ENCODE measurements around the gene TTC9C. TPM values are rescaled to one million over a fixed set of nuclear protein-coding genes. Genes with fewer than 3 reads are reported as not detected.

TTC9C gene
- total RNA-seq, 1 experiment from 2014 or later: 37.4 TPM

- Histone ChIP-seq H3K4me1 (ENCODE audit: insufficient read depth, low read length) (peaks cover 9% of the 10 kb centered on the region), H3K27me3 (ENCODE audit: low read length) (no peaks in the 10 kb centered on the region), H3K36me3 (ENCODE audit: low read depth, low read length) (peaks cover 40% of the 10 kb centered on the region), H4K20me1 (ENCODE audit: low read length) (peaks cover 46% of the 10 kb centered on the region), H3K4me2 (ENCODE audit: low read length) (peak overlapping the region; percentile 88), H3K27ac (ENCODE audit: low read length) (no peak overlapping the region), H2AFZ (ENCODE audit: low read length) (no peak overlapping the region), H3K9ac (ENCODE audit: low read length) (peak overlapping the region; percentile 85), H3K9me3 (ENCODE audit: low read length) (no peaks in the 10 kb centered on the region), H3F3A (ENCODE audit: low read length, unreplicated experiment) (no peaks in the 10 kb centered on the region), H3K79me2 (ENCODE audit: low read length) (peaks cover 83% of the 10 kb centered on the region), H3K9me2 (replicated peaks; ENCODE audit: low read length) (no peaks in the 10 kb centered on the region), H3K4me3 (ENCODE audit: low read length) (peak overlapping the region; percentile 91)
- POLR2A ChIA-PET (ENCODE audit: unreplicated experiment): interaction anchor here (0.7 kb wide), 3 partner anchors 48 to 135 kb away, joined by 3 to 5 read pairs (median 4); no protein-coding TSS in a partner anchor
- intact Hi-C loops (cut with micrococcal nuclease): loop anchor here (2.0 to 10.0 kb wide), 4 partner anchors 48 to 1459 kb away; partner anchors contain the start of genes SLC3A2, STIP1 and UBXN1
- no peak for ATAC-seq
- TF ChIP-seq EZH2 (IDR thresholded peaks at IDR 0.05; ENCODE audit: low read length, unreplicated experiment): no peak
- no peak for TF ChIP-seq CTCF (conservative IDR thresholded peaks at IDR 0.05; ENCODE audit: low read depth, low read length)
- no peak for TF ChIP-seq EZH2phosphoT487 (IDR thresholded peaks at IDR 0.05; ENCODE audit: borderline replicate concordance, low read length)
- peak; percentile 40 for DNase-seq
- TSS peak; percentile 35 for BruUV-seq (replicated peaks)
- CTCF ChIA-PET: no interaction called here
These were observed 2.6 kb upstream of the TTC9C start for GRCh38 chr11:62725646-62726045.

- Histone ChIP-seq H3K4me1 (ENCODE audit: insufficient read depth, low read length) (peaks cover 9% of the 10 kb centered on the region), H3K9ac (ENCODE audit: low read length) (peak overlapping the region; percentile 85), H3K36me3 (ENCODE audit: low read depth, low read length) (peaks cover 33% of the 10 kb centered on the region), H3K4me3 (ENCODE audit: low read length) (peak overlapping the region; percentile 91), H4K20me1 (ENCODE audit: low read length) (peaks cover 46% of the 10 kb centered on the region), H3K79me2 (ENCODE audit: low read length) (peaks cover 82% of the 10 kb centered on the region), H3K27me3 (ENCODE audit: low read length) (no peaks in the 10 kb centered on the region), H3K27ac (ENCODE audit: low read length) (peak overlapping the region; percentile 90), H3K9me3 (ENCODE audit: low read length) (no peaks in the 10 kb centered on the region), H3K4me2 (ENCODE audit: low read length) (peak overlapping the region; percentile 88), H3F3A (ENCODE audit: low read length, unreplicated experiment) (no peaks in the 10 kb centered on the region), H2AFZ (ENCODE audit: low read length) (peak overlapping the region; percentile 62; the same call in 1 of the 2 replicates), H3K9me2 (replicated peaks; ENCODE audit: low read length) (no peaks in the 10 kb centered on the region)
- intact Hi-C loops (cut with micrococcal nuclease): loop anchor here (2.0 to 10.0 kb wide), 4 partner anchors 49 to 1458 kb away; partner anchors contain the start of genes SLC3A2, STIP1 and UBXN1
- no TSS peak for BruUV-seq (replicated peaks)
- TF ChIP-seq EZH2phosphoT487 (IDR thresholded peaks at IDR 0.05; ENCODE audit: borderline replicate concordance, low read length) (no peak), CTCF (conservative IDR thresholded peaks at IDR 0.05; ENCODE audit: low read depth, low read length) (no peak), EZH2 (IDR thresholded peaks at IDR 0.05; ENCODE audit: low read length, unreplicated experiment) (no peak)
- ChIA-PET POLR2A (ENCODE audit: unreplicated experiment) (interaction anchor here (0.6 to 2.8 kb wide), 7 partner anchors 28 to 136 kb away, joined by 3 to 19 read pairs (median 5); partner anchors contain the start of gene ZBTB3), CTCF (interaction anchor here (1.5 kb wide), 1 partner anchor 61 kb away, joined by 9 read pairs; the partner anchor contains the start of gene TMEM179B)
- ATAC-seq (no peak), DNase-seq (no peak)
These were observed 2.0 kb upstream of the TTC9C start for GRCh38 chr11:62726156-62726914.

All from PC-3 (cell line).